ENCODE data around the gene HIVEP3.

DNA sequence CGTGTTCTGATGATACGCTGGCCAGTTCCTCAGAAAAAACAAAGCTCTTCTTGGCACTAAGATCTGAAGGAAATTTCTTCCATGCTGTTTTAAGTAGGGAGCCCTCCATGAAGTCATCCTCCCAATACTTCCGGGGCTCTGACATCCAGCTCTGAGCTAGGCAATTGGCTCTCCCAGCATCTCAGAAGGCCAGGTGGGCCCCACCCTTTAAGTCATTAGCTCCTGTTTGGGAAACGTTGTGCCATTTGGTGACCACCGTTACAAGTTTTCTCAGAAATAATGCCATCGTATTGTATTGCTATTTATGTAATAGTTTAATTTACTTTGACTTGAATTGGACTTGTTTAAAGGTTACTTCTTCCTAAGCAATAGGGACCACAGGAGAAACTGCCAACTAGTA is 303.9 kb downstream of the HIVEP3 start:
- no peak for TF ChIP-seq CTCF (IDR thresholded peaks at IDR 0.05; ENCODE audit: insufficient read depth, low read length)
- TF ChIP-seq, protein P1, sequence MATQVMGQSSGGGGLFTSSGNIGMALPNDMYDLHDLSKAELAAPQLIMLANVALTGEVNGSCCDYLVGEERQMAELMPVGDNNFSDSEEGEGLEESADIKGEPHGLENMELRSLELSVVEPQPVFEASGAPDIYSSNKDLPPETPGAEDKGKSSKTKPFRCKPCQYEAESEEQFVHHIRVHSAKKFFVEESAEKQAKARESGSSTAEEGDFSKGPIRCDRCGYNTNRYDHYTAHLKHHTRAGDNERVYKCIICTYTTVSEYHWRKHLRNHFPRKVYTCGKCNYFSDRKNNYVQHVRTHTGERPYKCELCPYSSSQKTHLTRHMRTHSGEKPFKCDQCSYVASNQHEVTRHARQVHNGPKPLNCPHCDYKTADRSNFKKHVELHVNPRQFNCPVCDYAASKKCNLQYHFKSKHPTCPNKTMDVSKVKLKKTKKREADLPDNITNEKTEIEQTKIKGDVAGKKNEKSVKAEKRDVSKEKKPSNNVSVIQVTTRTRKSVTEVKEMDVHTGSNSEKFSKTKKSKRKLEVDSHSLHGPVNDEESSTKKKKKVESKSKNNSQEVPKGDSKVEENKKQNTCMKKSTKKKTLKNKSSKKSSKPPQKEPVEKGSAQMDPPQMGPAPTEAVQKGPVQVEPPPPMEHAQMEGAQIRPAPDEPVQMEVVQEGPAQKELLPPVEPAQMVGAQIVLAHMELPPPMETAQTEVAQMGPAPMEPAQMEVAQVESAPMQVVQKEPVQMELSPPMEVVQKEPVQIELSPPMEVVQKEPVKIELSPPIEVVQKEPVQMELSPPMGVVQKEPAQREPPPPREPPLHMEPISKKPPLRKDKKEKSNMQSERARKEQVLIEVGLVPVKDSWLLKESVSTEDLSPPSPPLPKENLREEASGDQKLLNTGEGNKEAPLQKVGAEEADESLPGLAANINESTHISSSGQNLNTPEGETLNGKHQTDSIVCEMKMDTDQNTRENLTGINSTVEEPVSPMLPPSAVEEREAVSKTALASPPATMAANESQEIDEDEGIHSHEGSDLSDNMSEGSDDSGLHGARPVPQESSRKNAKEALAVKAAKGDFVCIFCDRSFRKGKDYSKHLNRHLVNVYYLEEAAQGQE (IDR thresholded peaks at IDR 0.05; ENCODE audit: insufficient replicate concordance, low read depth) = no peak
- TF ChIP-seq POLR2AphosphoS5 (IDR thresholded peaks at IDR 0.05; ENCODE audit: low read depth) = no peak
- no peak for TF ChIP-seq GABPA (IDR thresholded peaks at IDR 0.05; ENCODE audit: low read depth)
- TF ChIP-seq SPI1 (IDR thresholded peaks at IDR 0.05; ENCODE audit: borderline replicate concordance, low read depth) = no peak
